ENCODE data around the gene INTS2.

- TF ChIP-seq CTCF (IDR thresholded peaks at IDR 0.05; ENCODE audit: insufficient read depth, low read length) (peak; percentile 34), REST (IDR thresholded peaks at IDR 0.05; ENCODE audit: insufficient replicate concordance, low read depth) (no peak), POLR2AphosphoS5 (IDR thresholded peaks at IDR 0.05; ENCODE audit: low read depth) (no peak), SPI1 (IDR thresholded peaks at IDR 0.05; ENCODE audit: borderline replicate concordance, low read depth) (no peak)
Observed at GRCh38 chr17:61837175-61838051, 90.4 kb downstream of the INTS2 start.
